ENCODE results near the gene POMGNT1. TPM values are rescaled to one million over a fixed set of nuclear protein-coding genes. Genes with fewer than 3 reads are reported as not detected.

The POMGNT1 gene
- 60.0 and 66.7 TPM in 2 replicates for total RNA-seq

DNA sequence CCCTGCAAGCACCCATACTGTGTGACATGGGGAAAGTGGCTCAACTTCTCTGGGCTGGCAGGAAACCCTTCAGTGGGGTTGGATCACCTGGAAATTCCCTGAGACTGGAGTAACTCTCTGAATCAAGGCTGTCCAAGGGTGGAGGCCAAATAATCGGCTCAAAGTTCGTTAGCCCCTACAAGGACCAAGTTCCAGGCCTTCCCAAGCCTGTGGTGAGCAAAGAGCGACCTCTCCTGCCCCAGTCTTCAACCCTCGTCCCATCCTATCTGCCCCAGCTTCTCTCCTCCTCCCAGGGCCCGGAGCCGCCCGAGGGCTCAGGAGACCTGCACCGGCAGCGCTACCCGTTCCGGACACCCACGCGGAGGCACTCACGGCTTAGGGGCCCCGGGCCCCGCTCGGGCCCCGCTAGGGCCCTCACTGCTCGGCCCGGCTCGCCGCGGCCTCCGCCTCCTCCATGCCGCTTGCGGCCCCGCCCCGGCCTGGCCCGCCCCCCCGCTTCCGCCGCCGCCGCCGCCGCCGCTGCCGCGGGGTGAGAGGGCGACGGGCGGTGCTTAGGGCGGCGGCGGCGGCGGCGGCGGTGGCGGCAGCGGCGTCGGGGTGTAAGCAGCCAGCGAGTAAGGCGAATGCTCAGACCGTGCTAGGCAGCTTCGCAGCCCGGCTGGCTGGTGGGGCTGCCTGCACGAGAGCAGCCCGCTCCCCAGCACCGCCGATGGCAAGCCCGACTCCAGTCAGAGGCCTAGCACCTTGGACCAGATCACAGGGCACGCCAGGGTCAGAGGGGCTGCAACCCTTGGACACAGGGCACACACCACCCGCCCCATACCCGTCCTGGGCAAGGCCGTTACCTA lies at the start of gene POMGNT1:
Gene POMGNT1, minus strand, starts transcription at position 471 of the 848 bp plus-strand sequence. CDS start 613 bp downstream, outside the sequence.

DNA sequence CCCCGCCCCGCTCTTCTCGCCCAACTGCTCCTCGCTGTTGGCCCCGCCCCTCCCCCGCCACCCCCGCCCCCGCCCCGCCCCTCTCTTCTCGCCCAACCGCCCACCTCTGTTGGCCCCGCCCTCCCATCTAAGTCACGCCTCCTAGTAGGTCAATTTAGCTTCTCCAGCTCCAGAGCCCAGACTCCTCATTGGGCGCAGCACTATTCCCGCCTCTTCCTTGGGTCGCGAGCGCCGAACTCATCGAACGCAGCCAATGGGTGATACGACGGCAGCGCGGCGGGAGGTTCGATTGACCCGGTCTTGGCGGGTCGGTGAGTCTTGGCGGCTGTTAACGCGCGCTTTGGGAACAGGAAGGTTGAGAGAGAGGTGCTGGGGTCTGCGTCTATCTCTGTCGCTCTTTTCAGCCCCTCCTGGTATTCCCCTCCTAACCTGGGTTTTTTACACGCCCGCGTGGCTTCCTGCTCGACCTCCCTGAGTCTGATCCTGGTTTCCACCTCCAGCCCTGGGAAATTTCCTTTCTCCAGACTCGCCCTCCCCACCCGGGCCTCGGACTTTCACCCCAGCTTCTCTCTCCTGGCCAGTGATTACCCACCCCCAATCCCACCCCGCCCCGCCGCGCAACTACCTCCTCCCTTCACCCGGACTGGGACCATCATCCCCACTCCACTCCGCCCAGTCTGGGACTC lies 49.3 kb upstream of the POMGNT1 start, which contains the start of gene RAD54L:
Gene RAD54L, plus strand, starts transcription at position 328 of the 686 bp plus-strand sequence. CDS start 643 bp downstream, outside the sequence.

DNA sequence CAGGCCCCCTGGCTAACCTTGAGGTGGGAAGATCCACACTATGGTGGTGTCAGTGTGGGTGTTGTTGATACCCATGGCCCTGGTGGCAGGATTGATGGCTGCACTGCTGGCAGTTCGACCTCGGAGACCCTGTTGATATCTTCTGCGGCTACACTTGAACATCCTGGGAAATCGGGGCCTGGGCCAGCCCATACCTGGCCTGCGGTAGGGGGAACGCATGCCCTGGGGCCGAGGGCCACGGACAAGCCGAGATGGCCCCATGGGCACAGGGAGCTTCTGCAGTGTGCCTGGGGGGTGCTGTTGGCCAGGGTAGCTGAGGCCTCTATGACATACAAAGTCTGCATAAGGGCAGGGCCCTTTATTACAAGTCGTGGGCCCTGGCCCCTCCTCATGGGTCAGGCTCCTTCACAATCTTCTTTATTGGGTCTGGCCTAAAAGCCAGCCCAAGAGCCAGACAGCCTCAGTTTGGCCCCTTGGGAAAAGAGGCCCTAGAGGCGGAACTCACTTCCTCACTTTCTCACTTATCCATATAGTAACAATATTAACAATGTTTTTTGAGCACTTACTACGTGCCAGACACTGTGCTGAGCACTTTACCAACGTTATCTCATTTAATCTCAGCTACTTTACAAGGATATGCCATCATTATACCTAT lies 21.9 kb downstream of the POMGNT1 start, which contains the start of gene P3R3URF:
Gene P3R3URF, minus strand, starts transcription at position 278 of the 655 bp plus-strand sequence. Its CDS starts 17 bp downstream, at position 261.

DNA sequence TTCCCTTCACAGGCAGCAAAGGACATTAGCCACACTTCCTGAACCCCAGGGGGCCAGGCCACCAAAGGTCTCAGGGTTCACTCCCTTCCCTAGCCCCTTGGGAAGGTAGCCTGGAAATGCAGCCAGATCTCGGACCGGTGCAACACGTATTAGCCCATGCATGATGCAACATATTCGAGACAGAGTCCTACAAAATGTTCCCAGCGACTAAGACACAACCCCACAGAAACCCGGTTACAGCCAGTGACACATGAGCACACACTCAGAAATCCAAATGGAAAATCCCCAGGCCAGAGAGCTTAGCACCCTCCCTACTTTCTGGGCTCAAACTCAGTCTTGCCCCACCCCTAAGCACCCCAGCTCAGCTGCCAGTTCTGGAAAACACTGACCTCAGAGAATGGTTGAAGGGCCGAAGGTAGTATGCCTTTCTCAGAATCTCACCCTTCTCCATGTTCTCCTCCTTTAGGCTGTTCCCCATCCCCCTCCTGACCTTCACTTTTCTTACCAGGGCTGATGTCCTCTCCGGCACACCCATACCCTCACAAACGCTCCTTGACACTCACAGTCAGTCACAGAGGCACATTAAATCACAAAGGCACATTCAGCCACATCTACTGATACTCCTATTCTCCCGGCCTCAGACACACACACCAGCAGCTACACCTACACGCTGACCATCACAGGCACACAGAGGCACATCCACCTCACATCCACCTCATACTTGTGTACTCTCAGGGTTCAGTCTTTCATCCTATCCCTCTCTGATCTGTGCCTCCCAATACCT lies 23.6 kb downstream of the POMGNT1 start, which contains the start of gene TSPAN1:
Gene TSPAN1, plus strand, starts transcription at position 640 of the 784 bp plus-strand sequence. CDS start 6,021 bp downstream, outside the sequence.

Other genes starting within 250 kb of the POMGNT1 start
- 1.4 and 3.9 TPM in 2 replicates for gene PIK3R3, start 65.8 kb downstream of the POMGNT1 start, total RNA-seq
- gene TSPAN1, start 23.3 kb downstream of the POMGNT1 start, total RNA-seq = 0.22 and 0.25 TPM in 2 replicates
- gene P3R3URF, start 21.9 kb downstream of the POMGNT1 start, total RNA-seq = not detected in 2 replicates
- 5.1 and 6.8 TPM in 2 replicates for gene LURAP1, start 4.9 kb upstream of the POMGNT1 start, total RNA-seq
- gene RAD54L, start 49.3 kb upstream of the POMGNT1 start, total RNA-seq = 3.6 and 11.1 TPM in 2 replicates
- 82.4 and 86.3 TPM in 2 replicates for gene LRRC41, start 105.2 kb upstream of the POMGNT1 start, total RNA-seq
- gene UQCRH, start 105.3 kb upstream of the POMGNT1 start, total RNA-seq = 508 and 626 TPM in 2 replicates
- 13.1 and 17.9 TPM in 2 replicates for gene NSUN4, start 142.4 kb upstream of the POMGNT1 start, total RNA-seq
- 1.00 and 1.7 TPM in 2 replicates for gene FAAH, start 195.9 kb upstream of the POMGNT1 start, total RNA-seq

Measured in uterine smooth muscle cell (primary cell).